ENCODE results near the gene FILIP1.
A peak's percentile ranks its signal among the peaks of the same experiment; 100 is the strongest.

Gene FILIP1

GRCh38 chr6:75296811-75297779, 196.5 kb downstream of the FILIP1 start:
- DNase-seq (ENCODE audit: low spot score), result no peak

GRCh38 chr6:75292555-75292954, 201.0 kb downstream of the FILIP1 start:
- DNase-seq (ENCODE audit: low spot score), result no peak

- DNase-seq (ENCODE audit: low spot score), result no peak
Observed at GRCh38 chr6:75291744-75292143, 201.9 kb downstream of the FILIP1 start.

GRCh38 chr6:75291331-75291730, 202.3 kb downstream of the FILIP1 start:
- DNase-seq (ENCODE audit: low spot score), result no peak

- DNase-seq (ENCODE audit: low spot score), result no peak
Observed at GRCh38 chr6:75290136-75290945, 203.3 kb downstream of the FILIP1 start.

- DNase-seq (ENCODE audit: low spot score), result no peak
Observed at GRCh38 chr6:75288023-75288422, 205.6 kb downstream of the FILIP1 start.

- DNase-seq (ENCODE audit: low spot score), result no peak
Observed at GRCh38 chr6:75287424-75287823, 206.2 kb downstream of the FILIP1 start.

- DNase-seq (ENCODE audit: low spot score), result no peak
Observed at GRCh38 chr6:75286955-75287354, 206.6 kb downstream of the FILIP1 start.

GRCh38 chr6:75285283-75285639, 208.3 kb downstream of the FILIP1 start:
- no peak for DNase-seq (ENCODE audit: low spot score)

GRCh38 chr6:75284632-75285282, 208.8 kb downstream of the FILIP1 start, which contains the start of gene TMEM30A:
Gene TMEM30A, minus strand, starts transcription at chr6:75284792. Its CDS starts 154 bp downstream, at chr6:75284638.
- DNase-seq (ENCODE audit: low spot score), result peak; percentile 85

- peak; percentile 17 for DNase-seq (ENCODE audit: low spot score)
Observed at GRCh38 chr6:75283907-75284631, 209.5 kb downstream of the FILIP1 start.

GRCh38 chr6:75282706-75283105, 210.9 kb downstream of the FILIP1 start:
- DNase-seq (ENCODE audit: low spot score), result no peak

GRCh38 chr6:75281653-75282052, 211.9 kb downstream of the FILIP1 start:
- DNase-seq (ENCODE audit: low spot score), result no peak

- no peak for DNase-seq (ENCODE audit: low spot score)
Observed at GRCh38 chr6:75280131-75280855, 213.3 kb downstream of the FILIP1 start.

GRCh38 chr6:75279418-75279817, 214.2 kb downstream of the FILIP1 start:
- DNase-seq (ENCODE audit: low spot score), result no peak

- DNase-seq (ENCODE audit: low spot score), result no peak
Observed at GRCh38 chr6:75278474-75279077, 215.0 kb downstream of the FILIP1 start.

- DNase-seq (ENCODE audit: low spot score), result no peak
Observed at GRCh38 chr6:75275067-75275466, 218.5 kb downstream of the FILIP1 start.

- DNase-seq (ENCODE audit: low spot score), result no peak
Observed at GRCh38 chr6:75273009-75273408, 220.6 kb downstream of the FILIP1 start.

GRCh38 chr6:75272145-75272840, 221.3 kb downstream of the FILIP1 start:
- DNase-seq (ENCODE audit: low spot score), result no peak

- DNase-seq (ENCODE audit: low spot score), result no peak
Observed at GRCh38 chr6:75268988-75269354, 224.6 kb downstream of the FILIP1 start.

Measured in HuH-7 (cell line).